Measurements from ENCODE around the gene TRIM9. TPM values are rescaled to one million over a fixed set of nuclear protein-coding genes. Genes with fewer than 3 reads are reported as not detected.

The TRIM9 gene
- total and polyA plus RNA-seq, 2 donors (not counting 3 experiments of a cell fraction or from before 2014, with no cell fraction given) = not detected

DNA sequence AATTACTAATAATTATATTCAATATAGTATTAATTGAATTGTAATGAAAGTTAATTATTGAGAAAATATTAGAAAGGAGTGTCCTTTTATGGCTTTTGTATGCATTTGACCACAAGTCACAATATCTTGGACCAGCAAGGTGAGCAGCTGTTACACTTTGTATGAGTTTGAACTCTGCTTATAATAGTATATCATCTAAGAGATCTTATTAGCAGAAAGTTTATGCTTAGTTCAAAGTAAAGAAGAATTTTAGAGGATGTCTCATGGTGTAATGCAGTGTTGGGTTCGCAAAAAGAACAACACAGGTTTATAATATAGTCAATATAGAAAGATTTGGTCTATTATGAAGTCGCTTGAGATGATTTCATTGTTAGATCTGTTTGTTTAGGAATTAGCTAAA, 2.0 kb upstream of the TRIM9 start:
- POLR2A ChIA-PET = no interaction called here
- no TSS peak for BruUV-seq (replicated peaks)

More for the DNA sequence above, 2.0 kb upstream of the TRIM9 start:
- intact Hi-C loops (cut with micrococcal nuclease) (loop anchor here (5.0 kb wide), 1 partner anchor 140 kb away; no protein-coding TSS in a partner anchor), dilution Hi-C loops (cut with MboI; ENCODE audit: extremely low pct_ligation_motif_present, low sequenced_read_pairs) (no loop called here)
- DNase-seq (ENCODE audit: low read depth, low spot score) (no peak), FAIRE-seq (no peak)
- no peak overlapping the region for H2AFZ ChIP-seq (ENCODE audit: low read depth, low read length)
- H3K27me3 ChIP-seq (ENCODE audit: control insufficient read depth in 2 of 2, insufficient read depth in 2 of 2, low read length in 2 of 2) = peaks cover 25 to 55% of the 10 kb centered on the region in 2 experiments
- TF ChIP-seq POLR2A (IDR thresholded peaks at IDR 0.05; ENCODE audit: low read depth, low read length) (no peak), EZH2 (IDR thresholded peaks at IDR 0.05; ENCODE audit: borderline replicate concordance, low read depth, low read length, severe bottlenecking) (no peak), MAX (IDR thresholded peaks at IDR 0.05; ENCODE audit: insufficient read depth, insufficient read length) (no peak), GATA2 (IDR thresholded peaks at IDR 0.05; ENCODE audit: insufficient read depth, insufficient read length, low read depth, low read length) (no peak), MYC (IDR thresholded peaks at IDR 0.05; ENCODE audit: low read depth, low read length) (no peak), JUN (IDR thresholded peaks at IDR 0.05; ENCODE audit: borderline replicate concordance, insufficient read depth, insufficient read length, low read depth) (no peak), POLR2AphosphoS5 (IDR thresholded peaks at IDR 0.05; ENCODE audit: insufficient read depth, low read depth, low read length) (no peak), FOS (IDR thresholded peaks at IDR 0.05; ENCODE audit: borderline replicate concordance, insufficient read depth, low read length) (no peak), CTCF (IDR thresholded peaks at IDR 0.05; ENCODE audit: extremely low read depth in 1 of 2, insufficient read depth in 1 of 2, low read depth in 1 of 2, low read length in 2 of 2) (no peak)
- no peak overlapping the region for H3K4me3 ChIP-seq (replicated peaks in 1 of 3; ENCODE audit: insufficient read depth in 1 of 3, low read depth in 1 of 3, low read length in 3 of 3)
- no peak overlapping the region for H3K9ac ChIP-seq (replicated peaks; ENCODE audit: extremely low read depth, insufficient read depth, low read length)
- no peak overlapping the region for H3K4me2 ChIP-seq (ENCODE audit: insufficient read depth, low read length)
- CTCF ChIA-PET = no interaction called here
- H4K20me1 ChIP-seq (replicated peaks; ENCODE audit: control insufficient read depth, extremely low read depth, insufficient read depth, low read length) = no peaks in the 10 kb centered on the region
- no peaks in the 10 kb centered on the region for H3K79me2 ChIP-seq (ENCODE audit: control insufficient read depth, insufficient read depth, low read length)
- H3K9me1 ChIP-seq (replicated peaks; ENCODE audit: control insufficient read depth, extremely low read depth, insufficient read depth, low read length) = no peaks in the 10 kb centered on the region
- no peaks in the 10 kb centered on the region for H3K36me3 ChIP-seq (ENCODE audit: control insufficient read depth in 2 of 2, extremely low read depth in 1 of 2, insufficient read depth in 2 of 2, low read length in 2 of 2)
- peaks cover 10% of the 10 kb centered on the region for H3K4me1 ChIP-seq (ENCODE audit: control insufficient read depth, extremely low read depth, insufficient read depth, low read length)
- no peaks in the 10 kb centered on the region for H3K9me3 ChIP-seq (replicated peaks; ENCODE audit: control insufficient read depth, insufficient read depth, low read length)
- H3K27ac ChIP-seq (ENCODE audit: insufficient read depth, low read depth, low read length) = no peak overlapping the region

Measured in endothelial cell of umbilical vein (primary cell).